AG08396 (cell line): ENCODE data around the gene ZMYND19.
"Not testable (repeated sequence)": the region's sequence is repeated elsewhere in the genome, so short reads cannot be mapped to it uniquely, and the experiment has no call there.

Source experiments
- DNase-seq: peaks from one replicate; pipeline ENCODE4 v3.0.0; 2012; ENCODE audit warnings: low spot score, mixed read lengths

ZMYND19 gene

GRCh38 chr9:137590469-137591383 is at the start of gene ZMYND19:
TSS of gene ZMYND19 (minus strand) at chr9:137590512. CDS start at chr9:137590263, 249 bp downstream.
- peak; percentile 100 for DNase-seq

- no peak for DNase-seq
Measured at GRCh38 chr9:137639303-137640051, 49.2 kb upstream of the ZMYND19 start.

- no peak for DNase-seq
Measured at GRCh38 chr9:137638680-137639079, 48.4 kb upstream of the ZMYND19 start.

DNA sequence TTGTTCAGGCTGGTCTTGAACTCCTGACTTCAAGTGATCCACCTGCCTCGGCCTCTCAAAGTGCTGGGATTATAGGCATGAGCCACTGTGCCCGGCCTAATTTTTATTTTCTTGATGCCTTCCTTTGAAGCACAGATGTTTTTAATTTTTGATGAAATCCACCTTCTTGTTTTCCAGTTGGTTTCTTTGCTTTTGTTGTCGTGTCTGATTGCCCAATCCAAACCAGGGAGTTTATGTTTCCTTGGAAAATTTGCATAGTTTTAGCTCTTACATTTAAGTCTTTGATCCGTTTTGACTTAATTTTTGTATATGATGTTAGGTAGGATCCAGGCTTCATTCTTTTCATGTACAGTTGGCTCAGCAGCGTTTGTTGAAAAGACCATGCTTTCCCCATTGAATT is 43.7 kb upstream of the ZMYND19 start:
- no peak for DNase-seq

DNA sequence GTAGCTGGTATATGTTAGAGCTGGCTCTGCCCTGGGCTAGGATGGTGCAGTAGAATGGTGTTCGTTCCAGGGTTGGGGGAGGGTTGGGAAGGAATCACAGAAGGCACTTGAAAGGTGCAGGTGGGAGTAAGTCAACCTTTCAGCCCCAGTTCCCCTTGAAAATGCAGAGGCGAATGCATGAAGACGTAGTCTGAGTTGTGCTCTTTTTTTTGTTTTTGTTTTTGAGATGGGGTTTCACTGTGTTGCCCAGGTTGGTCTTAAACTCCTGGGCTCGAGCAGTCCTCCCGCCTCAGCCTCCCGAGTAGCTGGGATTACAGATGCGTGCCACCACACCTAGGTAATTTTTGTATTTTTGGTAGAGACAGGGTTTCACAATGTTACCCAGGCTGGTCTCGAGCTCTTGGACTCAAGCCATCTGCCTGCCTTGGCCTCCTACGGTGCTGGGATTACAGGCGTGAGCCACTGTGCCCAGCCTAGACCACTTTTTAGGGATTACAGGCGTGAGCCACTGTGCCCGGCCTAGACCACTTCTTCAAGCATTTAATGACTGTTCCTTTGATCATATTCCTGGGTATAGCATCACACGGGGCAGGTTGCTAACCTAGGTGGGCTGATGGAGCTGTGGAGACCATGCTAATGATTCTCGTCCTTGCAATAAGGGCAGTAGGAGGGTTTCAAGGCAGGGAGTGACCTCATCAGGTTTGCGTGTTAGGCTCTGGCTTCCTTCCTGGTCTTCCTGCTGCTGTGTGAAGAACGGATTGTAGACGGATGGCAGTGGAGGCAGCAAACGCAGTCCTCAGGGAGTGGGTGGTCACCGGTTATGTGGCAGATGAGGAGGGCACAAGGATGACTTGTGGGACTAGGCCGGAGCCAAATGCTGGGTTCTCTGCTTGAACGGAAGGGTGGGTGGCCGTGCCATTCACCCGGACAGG is 42.2 kb upstream of the ZMYND19 start:
- no peak for DNase-seq

DNA sequence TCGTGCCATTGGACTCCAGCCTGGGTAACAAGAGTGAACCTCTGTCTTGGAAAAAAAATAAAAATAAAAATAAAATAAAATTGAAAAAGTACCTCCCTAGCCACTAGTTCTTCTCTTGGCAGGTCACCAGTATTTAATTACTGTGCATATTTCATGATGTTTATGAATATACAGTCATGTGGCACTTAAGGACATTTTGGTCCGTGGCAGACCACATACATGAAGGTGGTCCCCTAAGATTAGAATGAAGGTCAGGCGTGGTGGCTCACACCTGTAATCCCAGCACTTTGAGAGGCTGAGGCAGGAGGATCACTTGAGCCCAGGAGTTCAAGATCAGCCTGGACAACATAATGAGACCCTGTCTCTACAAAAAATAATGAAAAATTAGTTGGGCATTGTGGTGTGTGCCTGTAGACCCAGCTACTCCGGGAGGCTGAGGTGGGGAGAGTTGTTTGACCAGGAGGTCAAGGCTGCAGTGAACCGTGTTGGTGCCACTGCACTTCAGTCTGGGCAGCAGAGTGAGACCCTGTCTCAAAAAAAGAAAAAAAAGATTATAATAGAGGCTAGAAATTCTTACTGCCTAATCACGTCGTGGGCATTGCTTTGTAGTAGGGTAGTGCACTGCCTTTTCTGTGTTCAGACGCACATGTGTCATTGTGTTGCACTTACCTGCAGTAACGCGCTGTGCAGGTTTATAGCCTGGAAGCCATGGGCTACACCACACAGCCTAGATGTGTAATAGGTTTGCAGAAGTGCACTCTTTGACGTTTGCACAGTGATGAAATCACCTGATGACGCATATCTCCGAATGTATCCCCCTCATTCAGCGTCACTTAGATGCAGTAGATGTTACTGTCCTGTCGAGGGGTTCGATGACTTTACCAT is 41.3 kb upstream of the ZMYND19 start:
- no peak for DNase-seq

DNA sequence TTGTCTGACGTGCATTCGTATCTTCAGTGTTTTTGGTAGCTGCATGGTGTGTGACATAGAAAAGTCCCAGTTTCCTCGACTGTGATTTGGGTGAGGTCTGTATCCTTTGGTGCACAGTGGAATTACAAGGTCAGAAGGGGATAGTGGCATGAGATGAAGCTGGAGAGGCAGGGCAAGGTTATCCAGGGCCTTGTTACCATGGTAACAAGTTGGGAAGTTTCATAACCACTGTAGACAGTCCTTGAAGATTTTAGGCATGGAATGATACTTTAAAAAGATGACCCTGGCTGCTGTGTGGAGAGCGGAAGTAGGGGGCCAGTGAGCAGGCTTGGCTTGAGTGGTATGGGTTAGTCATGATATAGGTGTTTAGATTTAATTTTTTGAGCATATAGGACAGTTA is 40.4 kb upstream of the ZMYND19 start:
- no peak for DNase-seq

DNA sequence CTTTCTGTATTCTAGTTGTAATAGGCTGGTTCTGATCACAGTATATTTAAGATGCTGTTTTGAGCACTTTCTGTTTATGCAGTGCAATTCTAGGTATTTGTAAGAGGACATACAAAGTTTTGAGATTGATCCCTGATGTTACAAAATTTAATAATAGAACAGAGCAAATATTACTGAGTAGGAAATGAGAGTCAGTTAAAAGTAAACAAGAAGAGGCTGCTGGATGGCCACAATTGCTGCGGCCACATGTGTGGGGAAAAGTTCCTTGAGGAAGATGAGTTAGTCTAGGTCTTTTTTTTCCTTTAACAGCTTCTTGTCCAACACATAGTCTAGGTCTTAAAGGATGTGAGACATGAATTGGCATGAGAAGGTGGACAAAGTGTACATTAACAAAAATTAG is 39.8 kb upstream of the ZMYND19 start:
- no peak for DNase-seq

DNA sequence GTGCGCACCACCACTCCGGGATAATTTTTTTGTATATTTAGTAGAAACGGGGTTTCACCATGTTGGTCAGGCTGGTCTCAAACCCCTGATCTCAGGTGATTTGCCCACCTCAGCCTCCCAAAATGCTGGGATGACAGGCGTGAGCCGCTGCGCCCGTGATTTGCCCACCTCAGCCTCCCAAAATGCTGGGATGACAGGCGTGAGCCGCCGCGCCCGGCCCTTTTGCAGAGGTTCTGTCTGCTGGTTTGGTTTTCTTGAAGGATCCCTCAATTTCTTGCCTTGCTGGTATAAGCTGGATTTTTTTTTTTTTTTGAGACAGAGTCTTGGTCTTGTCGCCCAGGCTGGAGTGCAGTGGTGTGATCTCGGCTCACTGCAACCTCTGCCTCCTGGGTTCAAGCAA is 37.1 kb upstream of the ZMYND19 start:
- not testable (repeated sequence) for DNase-seq

DNA sequence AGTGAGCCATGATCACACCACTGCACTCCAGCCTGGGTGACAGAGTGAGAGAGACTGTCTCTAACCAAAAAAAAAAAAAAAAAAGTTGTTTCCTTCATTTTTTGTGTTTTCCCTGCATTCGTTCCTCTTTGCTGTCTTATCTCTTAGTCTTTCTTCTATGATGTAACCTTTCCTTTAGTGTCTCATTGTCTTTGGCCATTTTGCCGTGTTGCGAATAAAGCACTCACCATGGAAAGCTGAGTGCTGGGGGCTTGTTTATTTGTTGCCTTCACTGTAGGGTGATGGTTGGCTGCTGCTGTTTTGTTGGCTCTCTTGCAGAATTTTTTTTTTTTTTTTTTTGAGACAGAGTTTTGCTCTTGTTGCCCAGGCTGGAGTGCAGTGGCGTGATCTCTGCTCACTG is 36.2 kb upstream of the ZMYND19 start:
- no peak for DNase-seq

- not testable (repeated sequence) for DNase-seq
Measured at GRCh38 chr9:137622211-137622610, 31.9 kb upstream of the ZMYND19 start.

GRCh38 chr9:137621131-137621757 is 30.9 kb upstream of the ZMYND19 start:
- no peak for DNase-seq

GRCh38 chr9:137620581-137620980 is 30.3 kb upstream of the ZMYND19 start:
- no peak for DNase-seq

DNA sequence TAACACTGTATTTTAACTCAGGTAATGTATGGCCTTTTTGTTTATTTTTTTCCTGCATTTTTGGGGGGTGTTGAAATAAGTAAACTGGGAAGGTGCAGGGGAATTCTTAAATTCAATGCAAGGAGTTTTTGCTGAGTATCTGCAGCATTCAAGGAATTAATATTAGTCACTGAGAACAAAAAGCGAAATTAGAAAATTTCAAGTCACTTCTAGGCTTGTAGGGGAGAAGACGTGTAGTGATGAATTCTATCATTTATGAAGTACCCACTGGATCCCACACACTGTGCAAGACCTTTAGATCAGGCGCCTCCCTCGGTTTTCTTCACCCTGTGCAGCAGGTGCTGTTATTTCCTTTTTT is 29.7 kb upstream of the ZMYND19 start:
- DNase-seq = no peak

DNA sequence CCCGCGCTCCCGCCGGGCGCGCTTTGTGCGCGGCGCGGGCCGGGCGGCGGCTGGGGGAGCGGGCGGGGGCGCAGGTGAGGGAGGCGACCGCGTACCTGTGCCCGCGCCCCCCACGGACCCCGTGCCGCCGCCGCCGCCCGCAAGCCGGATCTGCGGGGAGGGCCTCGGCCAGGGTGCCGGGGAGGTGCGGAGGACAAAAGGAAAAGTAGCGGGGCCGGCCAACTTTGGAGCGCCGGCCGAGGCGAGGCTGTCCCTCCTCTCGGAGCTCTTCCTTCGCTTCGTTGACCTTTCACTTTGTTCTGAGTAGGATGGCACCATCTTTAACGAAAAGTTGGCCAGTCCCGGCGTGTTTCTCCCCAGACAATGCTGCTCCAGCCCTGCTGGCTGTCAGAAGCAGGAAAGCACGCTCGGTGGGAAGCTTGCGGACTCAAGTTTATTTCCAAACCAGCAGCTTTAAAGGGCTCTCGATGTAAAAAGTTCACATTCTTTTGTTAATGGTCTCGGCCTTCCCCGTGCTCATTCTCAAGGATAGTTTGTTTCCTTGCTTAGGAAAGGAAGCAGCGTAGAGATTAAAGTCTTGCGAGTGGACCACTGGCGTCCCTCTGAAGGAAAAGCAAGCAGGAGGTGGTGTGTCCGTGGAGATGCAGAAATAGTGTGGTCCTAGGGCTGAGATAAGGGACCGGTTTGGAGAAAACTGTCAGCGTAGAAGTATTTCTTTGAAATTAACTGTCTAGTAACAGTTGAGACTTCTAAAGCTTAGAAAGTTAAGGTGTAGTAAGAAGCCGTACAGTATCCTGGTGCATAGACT is 29.1 kb upstream of the ZMYND19 start:
- DNase-seq = peak; percentile 70

DNA sequence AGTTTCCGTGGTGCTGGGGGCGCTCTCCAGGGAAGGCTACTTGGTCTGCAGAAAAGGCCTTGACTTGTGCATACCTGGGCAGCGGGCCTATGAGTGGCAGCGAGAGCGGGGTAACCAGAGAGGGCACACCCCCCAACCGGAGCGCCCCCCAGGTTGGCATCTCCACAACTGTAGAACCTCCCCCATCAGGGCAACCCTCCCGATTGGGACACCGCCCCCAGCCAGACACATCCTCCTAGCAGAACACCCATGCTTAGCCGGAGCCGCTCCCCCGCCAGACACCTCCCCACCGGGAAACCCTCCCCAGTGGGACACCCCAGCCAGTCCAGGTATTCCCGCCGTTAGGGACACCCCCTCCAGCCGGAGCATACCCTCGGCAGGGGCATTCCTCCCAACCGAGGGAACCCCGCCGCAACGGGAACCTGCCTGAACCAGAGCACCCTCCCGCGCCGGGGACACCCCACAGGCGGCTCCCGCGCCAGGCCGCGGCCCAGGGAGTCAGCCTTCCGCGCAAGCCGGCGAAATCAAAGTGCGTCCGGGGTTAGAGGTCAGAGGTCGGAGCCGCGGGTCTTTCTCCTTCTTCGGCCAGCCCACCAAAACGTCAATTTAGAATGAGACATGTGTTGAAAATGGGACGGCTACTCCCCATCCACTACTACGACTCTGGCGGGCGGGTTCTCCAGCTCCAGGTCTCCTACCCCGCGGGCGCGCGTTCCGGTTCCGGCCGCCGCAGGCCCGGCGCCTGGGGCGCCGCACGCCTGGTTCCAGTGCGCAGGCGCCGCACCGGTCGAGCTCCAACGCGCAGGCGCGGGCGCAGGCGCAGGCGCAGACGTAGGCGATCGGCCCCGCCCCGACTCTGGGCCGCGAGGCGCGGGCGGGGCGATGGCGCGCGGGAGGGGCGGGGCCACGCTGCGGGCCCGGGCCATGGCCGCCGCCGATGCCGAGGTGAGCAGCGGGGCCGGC is 28.1 kb upstream of the ZMYND19 start, which contains the start of gene EHMT1:
EHMT1 (plus strand) TSS at position 901 of the 963 bp plus-strand sequence; CDS start at position 925, 24 bp downstream.
- DNase-seq = peak; percentile 100

DNA sequence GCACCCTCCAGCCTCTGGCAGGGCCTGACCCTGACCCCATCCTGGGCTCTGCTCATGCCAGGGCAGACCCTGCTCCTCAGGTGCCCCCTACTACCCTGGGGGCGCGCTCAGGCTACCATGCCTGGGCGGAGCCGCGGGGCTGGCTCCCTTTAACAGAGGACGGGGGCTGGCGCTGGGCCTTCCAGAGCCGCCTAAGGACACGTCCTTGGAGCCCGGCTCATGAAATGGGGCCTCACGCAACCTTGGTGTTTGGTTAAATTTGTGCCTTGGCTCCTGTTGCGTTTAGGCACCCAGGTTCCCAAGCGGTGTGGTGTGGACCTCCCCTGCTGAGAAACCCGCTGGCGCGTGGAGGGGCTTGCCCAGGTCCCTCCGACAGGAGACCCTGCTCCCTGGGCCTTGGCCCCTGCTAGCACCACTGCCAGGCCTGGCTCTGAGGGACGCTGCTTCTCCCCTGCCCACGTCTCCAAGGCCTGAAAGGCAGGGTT is 25.1 kb upstream of the ZMYND19 start:
- no peak for DNase-seq
